Measurements from ENCODE around the gene HIVEP2. TPM values are rescaled to one million over a fixed set of nuclear protein-coding genes. Genes with fewer than 3 reads are reported as not detected.

HIVEP2 gene
- total RNA-seq, 3 donors from 2014 or later (not counting 1 experiment from before 2014, with no cell fraction given) = 14.6 to 21.6 (median 18.7) TPM

DNA sequence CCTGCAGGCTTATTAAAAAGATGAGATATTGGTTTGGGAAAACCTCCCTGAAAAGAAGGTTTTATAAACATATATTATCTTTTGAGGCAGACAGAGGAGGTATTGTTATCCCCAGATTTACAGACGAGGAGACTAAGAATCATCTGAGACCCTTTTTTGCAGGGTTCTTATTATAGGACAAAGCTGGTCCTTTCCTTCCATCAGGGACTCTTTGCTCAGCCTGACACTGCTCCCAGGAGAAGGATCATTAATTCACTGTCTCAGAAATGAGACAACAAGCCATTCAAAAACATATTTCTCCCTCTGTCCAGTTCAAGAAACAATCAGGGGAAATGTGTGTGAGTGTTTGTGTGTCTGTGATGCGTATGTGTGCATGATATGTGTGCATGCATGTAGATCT is 33.5 kb downstream of the HIVEP2 start:
- 91% methylated on average over 2 of the region's 2 CpGs for WGBS (ENCODE audit: insufficient coverage)
- intact Hi-C loops (cut with micrococcal nuclease) = loop anchor here (5.0 kb wide), 1 partner anchor 39 kb away; no protein-coding TSS in a partner anchor
- Histone ChIP-seq H3K4me3 (ENCODE audit: low read length) (no peak overlapping the region), H3K9me3 (ENCODE audit: control insufficient read depth, insufficient read depth, low read length) (no peaks in the 10 kb centered on the region), H3K4me1 (ENCODE audit: control insufficient read depth, insufficient read depth, low read length) (peaks cover 41% of the 10 kb centered on the region), H3K27ac (ENCODE audit: low read length) (no peak overlapping the region), H3K27me3 (ENCODE audit: control insufficient read depth, insufficient read depth, low read length) (no peaks in the 10 kb centered on the region), H3K36me3 (ENCODE audit: control insufficient read depth, insufficient read depth, low read length) (no peaks in the 10 kb centered on the region)
- TF ChIP-seq, protein P1, sequence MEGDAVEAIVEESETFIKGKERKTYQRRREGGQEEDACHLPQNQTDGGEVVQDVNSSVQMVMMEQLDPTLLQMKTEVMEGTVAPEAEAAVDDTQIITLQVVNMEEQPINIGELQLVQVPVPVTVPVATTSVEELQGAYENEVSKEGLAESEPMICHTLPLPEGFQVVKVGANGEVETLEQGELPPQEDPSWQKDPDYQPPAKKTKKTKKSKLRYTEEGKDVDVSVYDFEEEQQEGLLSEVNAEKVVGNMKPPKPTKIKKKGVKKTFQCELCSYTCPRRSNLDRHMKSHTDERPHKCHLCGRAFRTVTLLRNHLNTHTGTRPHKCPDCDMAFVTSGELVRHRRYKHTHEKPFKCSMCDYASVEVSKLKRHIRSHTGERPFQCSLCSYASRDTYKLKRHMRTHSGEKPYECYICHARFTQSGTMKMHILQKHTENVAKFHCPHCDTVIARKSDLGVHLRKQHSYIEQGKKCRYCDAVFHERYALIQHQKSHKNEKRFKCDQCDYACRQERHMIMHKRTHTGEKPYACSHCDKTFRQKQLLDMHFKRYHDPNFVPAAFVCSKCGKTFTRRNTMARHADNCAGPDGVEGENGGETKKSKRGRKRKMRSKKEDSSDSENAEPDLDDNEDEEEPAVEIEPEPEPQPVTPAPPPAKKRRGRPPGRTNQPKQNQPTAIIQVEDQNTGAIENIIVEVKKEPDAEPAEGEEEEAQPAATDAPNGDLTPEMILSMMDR (IDR thresholded peaks at IDR 0.05) = no peak
- Mint-ChIP-seq H3K4me1 (peaks cover 56 to 60% of the 10 kb centered on the region in 2 donors), H3K4me3 (no peak overlapping the region), H3K36me3 (no peaks in the 10 kb centered on the region), H3K9me3 (no peaks in the 10 kb centered on the region), H3K27me3 (ENCODE audit: low read depth in 2 of 2) (no peaks in the 10 kb centered on the region), H3K27ac (no peak overlapping the region)
- DNase-seq = no peak
- ATAC-seq = no peak

DNA sequence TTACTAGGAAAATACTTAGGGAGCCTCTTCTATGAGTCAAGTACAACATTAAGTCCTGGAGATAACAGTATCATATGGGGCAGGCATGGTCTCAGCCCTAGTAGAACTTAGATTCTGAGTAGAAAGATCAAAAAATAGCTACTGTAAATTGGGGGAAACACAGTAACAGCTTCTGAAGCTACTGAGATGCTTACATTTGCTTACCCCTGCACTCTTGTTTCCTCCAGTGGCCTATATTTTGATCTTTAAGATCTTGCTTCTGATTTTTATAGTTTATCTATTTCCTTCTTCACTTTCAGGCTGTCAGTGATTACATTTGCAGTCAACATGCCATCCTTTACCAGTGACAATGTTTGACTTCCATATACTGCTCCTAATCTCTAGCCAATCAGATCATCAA is 35.3 kb downstream of the HIVEP2 start:
- TF ChIP-seq, protein P1 (IDR thresholded peaks at IDR 0.05) = no peak
- H3K27ac ChIP-seq (ENCODE audit: low read length) = no peak overlapping the region
- no peak overlapping the region for H3K4me3 ChIP-seq (ENCODE audit: low read length)

DNA sequence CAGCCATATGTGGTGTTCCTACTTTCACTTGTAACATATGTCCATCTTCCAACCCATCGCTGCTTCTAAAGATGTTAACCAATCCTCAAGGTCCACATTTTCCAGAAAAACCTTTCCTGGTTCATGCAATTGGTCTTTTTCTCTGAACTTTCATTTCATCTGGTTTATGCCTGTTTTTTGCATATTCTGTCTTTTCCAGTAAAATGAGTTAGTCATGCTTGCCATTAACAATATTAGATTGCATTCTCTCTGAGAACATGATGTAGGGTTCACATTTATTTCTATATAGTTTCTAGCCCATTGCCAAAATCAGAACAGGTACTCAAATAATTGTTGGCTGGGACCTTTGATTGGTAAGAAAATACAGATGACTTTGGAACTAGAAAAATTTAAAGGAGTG is 36.7 kb downstream of the HIVEP2 start:
- ATAC-seq (no peak), DNase-seq (no peak)
- H3K27me3 Mint-ChIP-seq (ENCODE audit: low read depth in 2 of 2) = no peaks in the 10 kb centered on the region
- 100% methylated on average over 1 of the region's 1 CpG for WGBS (ENCODE audit: insufficient coverage)
- intact Hi-C loops (cut with micrococcal nuclease) = no loop called here
- no peaks in the 10 kb centered on the region for H3K36me3 Mint-ChIP-seq
- H3K27ac Mint-ChIP-seq = peak overlapping the region; percentile 86 to 91
- H3K9me3 ChIP-seq (ENCODE audit: control insufficient read depth, insufficient read depth, low read length) = no peaks in the 10 kb centered on the region
- TF ChIP-seq, protein P1 (IDR thresholded peaks at IDR 0.05) = no peak
- no peaks in the 10 kb centered on the region for H3K27me3 ChIP-seq (ENCODE audit: control insufficient read depth, insufficient read depth, low read length)
- peaks cover 40 to 42% of the 10 kb centered on the region in 2 donors for H3K4me1 Mint-ChIP-seq
- no peak overlapping the region for H3K4me3 ChIP-seq (ENCODE audit: low read length)
- H3K4me3 Mint-ChIP-seq = peak overlapping the region; percentile 18
- H3K27ac ChIP-seq (ENCODE audit: low read length) = no peak overlapping the region
- H3K36me3 ChIP-seq (ENCODE audit: control insufficient read depth, insufficient read depth, low read length) = no peaks in the 10 kb centered on the region
- H3K4me1 ChIP-seq (ENCODE audit: control insufficient read depth, insufficient read depth, low read length) = peaks cover 19% of the 10 kb centered on the region
- no peaks in the 10 kb centered on the region for H3K9me3 Mint-ChIP-seq

More for the DNA sequence above, 35.3 kb downstream of the HIVEP2 start:
- Mint-ChIP-seq H3K4me1 (peaks cover 38 to 43% of the 10 kb centered on the region in 2 donors), H3K27ac (peak overlapping the region in 1 of 2 donors; percentile 39), H3K4me3 (no peak overlapping the region), H3K9me3 (no peaks in the 10 kb centered on the region), H3K27me3 (ENCODE audit: low read depth in 2 of 2) (no peaks in the 10 kb centered on the region), H3K36me3 (no peaks in the 10 kb centered on the region)
- Histone ChIP-seq H3K9me3 (ENCODE audit: control insufficient read depth, insufficient read depth, low read length) (no peaks in the 10 kb centered on the region), H3K4me1 (ENCODE audit: control insufficient read depth, insufficient read depth, low read length) (peaks cover 25% of the 10 kb centered on the region), H3K27me3 (ENCODE audit: control insufficient read depth, insufficient read depth, low read length) (no peaks in the 10 kb centered on the region), H3K36me3 (ENCODE audit: control insufficient read depth, insufficient read depth, low read length) (no peaks in the 10 kb centered on the region)
- ATAC-seq (no peak), DNase-seq (peak in 1 of 2 donors; percentile 44)
- intact Hi-C loops (cut with micrococcal nuclease) = loop anchor here (5.0 kb wide), 1 partner anchor 37 kb away; no protein-coding TSS in a partner anchor

DNA sequence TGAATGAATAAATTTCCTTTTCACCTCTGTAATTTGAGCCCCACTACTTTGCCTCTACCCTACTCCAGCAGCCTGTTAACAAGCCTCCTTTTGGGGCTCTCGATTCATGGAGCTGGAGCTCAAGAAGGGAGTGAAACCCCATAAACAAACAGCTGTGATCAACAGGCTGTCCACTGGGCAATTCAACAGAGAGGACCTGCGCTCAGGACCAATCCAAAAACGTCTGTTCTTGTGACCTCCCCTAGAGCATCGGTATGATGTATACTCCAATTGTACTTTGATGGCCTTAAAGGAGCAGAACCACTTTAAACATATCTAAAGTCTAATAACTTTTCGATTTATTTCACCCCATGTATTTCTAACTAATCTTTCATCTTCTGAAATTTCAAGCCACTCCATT is 37.4 kb downstream of the HIVEP2 start:
- no peaks in the 10 kb centered on the region for H3K36me3 Mint-ChIP-seq
- ATAC-seq (peak in 1 of 3 donors; percentile 32), DNase-seq (peak in 1 of 2 donors; percentile 63)
- TF ChIP-seq, protein P1 (IDR thresholded peaks at IDR 0.05) = no peak
- Histone ChIP-seq H3K27me3 (ENCODE audit: control insufficient read depth, insufficient read depth, low read length) (no peaks in the 10 kb centered on the region), H3K4me3 (ENCODE audit: low read length) (peak overlapping the region; percentile 36), H3K4me1 (ENCODE audit: control insufficient read depth, insufficient read depth, low read length) (peaks cover 14% of the 10 kb centered on the region), H3K27ac (ENCODE audit: low read length) (peak overlapping the region; percentile 72), H3K9me3 (ENCODE audit: control insufficient read depth, insufficient read depth, low read length) (no peaks in the 10 kb centered on the region), H3K36me3 (ENCODE audit: control insufficient read depth, insufficient read depth, low read length) (no peaks in the 10 kb centered on the region)
- no peaks in the 10 kb centered on the region for H3K9me3 Mint-ChIP-seq
- H3K4me3 Mint-ChIP-seq = peak overlapping the region; percentile 82
- intact Hi-C loops (cut with micrococcal nuclease) = no loop called here
- H3K27ac Mint-ChIP-seq = peak overlapping the region; percentile 86 to 91
- no peaks in the 10 kb centered on the region for H3K27me3 Mint-ChIP-seq (ENCODE audit: low read depth in 2 of 2)
- peaks cover 40 to 42% of the 10 kb centered on the region in 2 donors for H3K4me1 Mint-ChIP-seq
- 85% methylated on average over 5 of the region's 5 CpGs for WGBS (ENCODE audit: insufficient coverage)

Data from natural killer cell (primary cell).